H54 (cell line): ENCODE data around the gene RGS9BP.
"Not testable (repeated sequence)": the region's sequence is repeated elsewhere in the genome, so short reads cannot be mapped to it uniquely, and the experiment has no call there.

Source experiments
- DNase-seq: peaks from one replicate; pipeline ENCODE4 v3.0.0; 2011; ENCODE audit warnings: low spot score, mixed read lengths; ENCODE audit not compliant: insufficient read length
- FAIRE-seq: peaks from 3 replicates; lab custom pipeline; 2011; peaks lifted over from hg19 to GRCh38; lab: Jason Lieb, UNC
- POLR2A ChIP-seq: IDR thresholded peaks from 2 replicates; pipeline ENCODE4 v1.6.1; 2011; ENCODE audit warnings: low read depth, mild to moderate bottlenecking, low read length

RGS9BP gene

DNA sequence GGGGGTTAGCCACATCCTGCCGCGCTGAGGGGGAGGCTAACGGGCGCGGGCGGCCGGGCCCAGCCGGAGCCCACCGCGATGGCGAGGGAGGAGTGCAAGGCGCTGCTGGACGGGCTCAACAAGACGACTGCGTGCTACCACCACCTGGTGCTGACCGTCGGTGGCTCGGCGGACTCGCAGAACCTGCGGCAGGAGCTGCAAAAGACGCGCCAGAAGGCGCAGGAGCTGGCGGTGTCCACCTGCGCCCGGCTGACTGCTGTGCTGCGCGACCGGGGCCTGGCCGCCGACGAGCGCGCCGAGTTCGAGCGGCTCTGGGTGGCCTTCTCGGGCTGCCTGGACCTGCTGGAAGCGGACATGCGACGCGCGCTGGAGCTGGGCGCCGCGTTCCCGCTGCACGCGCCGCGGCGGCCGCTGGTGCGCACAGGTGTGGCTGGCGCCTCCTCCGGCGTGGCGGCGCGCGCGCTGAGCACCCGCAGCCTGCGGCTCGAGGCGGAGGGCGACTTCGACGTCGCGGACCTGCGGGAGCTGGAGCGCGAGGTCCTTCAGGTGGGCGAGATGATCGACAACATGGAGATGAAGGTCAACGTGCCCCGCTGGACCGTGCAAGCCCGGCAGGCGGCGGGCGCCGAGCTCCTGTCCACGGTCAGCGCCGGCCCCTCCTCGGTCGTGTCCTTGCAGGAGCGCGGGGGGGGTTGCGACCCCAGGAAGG, 692 bp downstream of the RGS9BP start:
- TF ChIP-seq POLR2A: no peak
- FAIRE-seq (no peak), DNase-seq (no peak)

DNA sequence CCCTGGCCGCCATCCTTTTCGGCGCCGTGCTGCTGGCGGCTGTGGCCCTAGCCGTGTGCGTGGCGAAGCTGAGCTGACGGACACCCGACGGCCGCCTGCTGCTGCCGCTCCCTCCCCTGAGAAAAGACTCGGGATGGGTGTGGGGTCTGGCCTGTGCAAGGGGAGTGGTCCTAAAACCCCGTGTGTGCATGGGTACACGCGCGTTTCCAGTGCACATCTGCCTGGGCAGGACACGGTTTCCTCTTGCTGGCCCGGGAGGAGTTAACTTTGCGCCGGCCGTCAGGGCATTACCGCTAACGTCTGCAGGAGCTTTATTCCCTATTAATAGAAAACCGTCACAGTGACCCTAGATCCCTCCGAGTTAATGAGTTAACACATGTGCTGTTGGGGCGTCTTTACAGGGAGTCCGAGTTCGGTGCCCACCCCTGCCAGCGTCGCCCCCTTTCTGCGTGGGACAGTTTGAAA, 1.3 kb downstream of the RGS9BP start:
- TF ChIP-seq POLR2A: no peak
- FAIRE-seq (no peak), DNase-seq (no peak)

DNA sequence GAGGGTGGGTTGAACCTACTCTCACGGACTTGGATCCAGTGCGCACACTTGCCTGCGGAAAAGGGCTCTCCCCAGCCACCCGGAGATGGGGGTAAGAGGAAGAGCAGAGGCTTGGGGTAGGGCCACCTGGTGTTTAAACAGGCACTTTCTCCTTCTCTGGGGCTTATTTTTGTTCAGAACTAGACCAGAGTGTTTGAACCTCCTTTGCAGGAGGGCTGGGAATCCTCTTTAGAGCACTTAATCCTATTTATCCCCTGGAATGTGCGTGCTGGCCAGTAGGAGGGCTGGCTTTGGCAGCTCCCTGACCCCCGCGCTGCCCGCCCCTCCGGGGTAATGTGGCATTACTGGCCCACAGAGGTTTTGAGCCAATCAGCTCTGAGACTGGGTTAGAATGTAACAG, 2.0 kb downstream of the RGS9BP start:
- DNase-seq (no peak), FAIRE-seq (no peak)
- TF ChIP-seq POLR2A: no peak

- FAIRE-seq (no peak), DNase-seq (no peak)
- no peak for TF ChIP-seq POLR2A
These were observed 5.3 kb downstream of the RGS9BP start for GRCh38 chr19:32680986-32681385.

DNA sequence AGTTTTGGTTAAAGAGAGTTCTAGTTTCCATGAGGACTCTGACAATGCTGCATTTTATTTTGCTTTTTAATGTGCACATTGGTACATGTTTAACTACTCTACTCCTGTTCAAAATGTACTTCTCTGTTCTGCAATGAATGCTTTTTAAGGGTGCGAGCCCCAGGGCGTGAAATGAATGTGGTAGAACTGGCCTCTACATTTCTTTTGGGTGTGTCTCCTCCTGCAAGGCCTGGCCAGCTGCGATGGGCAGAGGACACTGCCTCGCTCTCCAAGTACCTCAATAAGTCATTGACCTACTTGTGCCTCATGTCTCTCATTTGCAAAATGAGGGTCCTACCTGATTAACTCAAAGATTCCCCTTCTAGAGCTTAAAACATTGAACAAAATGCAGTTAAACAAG, 6.7 kb downstream of the RGS9BP start:
- FAIRE-seq (no peak), DNase-seq (no peak)

GRCh38 chr19:32686847-32687475, 11.3 kb downstream of the RGS9BP start:
- no peak for FAIRE-seq
- TF ChIP-seq POLR2A: no peak
- no peak for DNase-seq

More for the DNA sequence above, 6.7 kb downstream of the RGS9BP start:
- TF ChIP-seq POLR2A: no peak

GRCh38 chr19:32687681-32688080, 12.0 kb downstream of the RGS9BP start:
- FAIRE-seq: no peak
- DNase-seq: no peak
- no peak for TF ChIP-seq POLR2A

DNA sequence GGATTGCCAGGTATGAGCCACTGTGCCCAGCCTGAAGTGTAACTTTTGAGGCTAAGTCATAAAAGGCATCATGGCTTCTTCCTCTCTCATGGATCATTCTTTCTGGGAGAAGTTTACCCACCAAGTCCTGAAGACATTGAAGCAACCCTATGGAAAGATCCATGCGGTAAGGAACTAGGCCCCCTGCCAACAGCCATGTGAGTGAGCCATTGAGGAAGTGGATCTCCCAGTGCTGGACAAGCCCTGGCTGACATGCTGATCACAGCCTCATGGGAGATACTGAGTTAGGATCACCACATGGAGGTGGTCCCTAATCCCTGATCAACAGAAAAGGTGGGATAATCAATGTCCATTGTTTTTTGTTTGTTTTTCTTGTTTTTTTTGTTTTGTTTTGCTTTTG, 12.7 kb downstream of the RGS9BP start:
- FAIRE-seq: no peak
- no peak for TF ChIP-seq POLR2A
- DNase-seq: no peak

- FAIRE-seq (no peak), DNase-seq (peak; percentile 98)
- peak; percentile 96 for TF ChIP-seq POLR2A
These were observed 15.8 kb downstream of the RGS9BP start, which contains the start of gene NUDT19 for GRCh38 chr19:32691291-32691951. TSS of gene NUDT19 (plus strand) at chr19:32691821. CDS start at chr19:32691961, 140 bp downstream.

DNA sequence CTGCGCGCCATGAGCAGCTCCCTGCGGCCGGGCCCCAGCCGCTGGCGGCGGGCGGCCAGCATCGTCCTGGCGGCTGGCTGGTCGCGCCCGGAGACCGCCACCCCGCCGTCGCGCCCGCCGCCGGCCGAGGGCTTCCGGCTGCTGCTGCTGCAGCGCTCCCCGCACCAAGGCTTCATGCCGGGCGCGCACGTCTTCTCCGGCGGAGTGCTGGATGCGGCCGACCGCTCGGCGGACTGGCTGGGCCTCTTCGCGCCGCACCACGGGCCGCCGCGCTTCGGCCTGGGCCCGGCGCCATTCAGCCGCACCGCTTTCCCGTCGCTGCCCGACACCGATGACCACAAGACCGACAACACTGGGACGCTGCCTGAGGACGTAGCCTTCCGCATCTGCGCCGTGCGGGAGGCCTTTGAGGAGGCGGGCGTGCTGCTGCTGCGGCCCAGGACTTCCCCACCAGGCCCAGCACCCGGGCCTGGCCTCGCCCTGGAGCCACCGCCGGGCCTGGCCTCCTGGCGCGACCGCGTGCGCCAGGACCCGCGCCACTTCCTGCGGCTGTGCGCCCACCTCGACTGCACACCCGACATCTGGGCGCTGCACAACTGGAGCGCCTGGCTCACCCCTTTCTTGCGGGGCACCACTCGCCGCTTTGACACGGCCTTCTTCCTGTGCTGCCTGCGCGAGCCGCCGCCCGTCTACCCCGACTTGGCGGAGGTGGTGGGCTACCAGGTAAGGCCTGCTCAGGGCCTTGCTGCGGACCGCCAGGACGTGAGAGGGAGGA, 16.5 kb downstream of the RGS9BP start:
- peak; percentile 46 for DNase-seq
- FAIRE-seq: no peak
- TF ChIP-seq POLR2A: no peak

- no peak for FAIRE-seq
- no peak for TF ChIP-seq POLR2A
- DNase-seq: no peak
These were observed 17.0 kb downstream of the RGS9BP start for GRCh38 chr19:32692727-32693061.

DNA sequence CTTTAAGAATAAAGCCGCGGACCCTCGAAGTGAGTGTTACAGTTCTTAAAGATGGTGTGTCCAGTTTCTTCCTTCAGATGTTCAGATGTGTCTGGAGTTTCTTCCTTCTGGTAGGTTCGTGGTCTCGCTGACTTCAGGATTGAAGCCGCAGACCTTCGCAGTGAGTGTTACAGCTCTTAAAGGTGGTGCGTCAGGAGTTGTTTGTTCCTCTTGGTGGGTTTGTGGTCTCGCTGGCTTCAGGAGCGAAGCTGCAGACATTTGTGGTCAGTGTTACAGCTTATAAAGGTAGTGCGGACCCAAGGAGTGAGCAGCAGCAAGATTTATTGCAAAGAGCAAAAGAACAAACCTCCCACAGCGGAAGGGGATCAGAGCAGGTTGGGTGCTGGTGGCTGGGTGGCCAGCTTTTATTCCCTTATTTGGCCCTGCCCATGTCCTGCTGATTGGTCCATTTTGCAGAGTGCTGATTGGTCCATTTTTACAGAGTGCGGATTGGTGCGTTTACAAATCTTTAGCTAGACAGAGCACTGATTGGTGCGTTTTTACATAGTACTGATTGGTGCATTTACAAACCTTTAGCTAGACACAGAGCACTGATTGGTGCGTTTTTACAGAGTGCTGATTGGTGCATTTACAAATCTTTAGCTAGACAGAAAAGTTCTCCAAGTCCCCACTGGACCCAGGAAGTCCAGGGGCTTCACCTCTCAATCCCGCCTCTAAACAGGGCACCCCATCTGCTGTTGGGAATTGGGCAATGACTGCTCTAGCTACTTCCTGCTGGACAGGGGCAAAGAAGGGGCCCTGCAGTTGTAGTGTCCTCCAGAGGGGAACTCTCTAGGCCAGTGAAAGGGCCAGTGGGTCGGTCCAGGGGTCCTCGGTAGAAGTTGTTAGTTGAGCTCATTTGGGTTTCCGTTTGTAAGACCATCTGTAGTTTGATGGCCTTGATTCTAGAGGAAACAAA, 17.8 kb downstream of the RGS9BP start:
- DNase-seq, FAIRE-seq: not testable (repeated sequence)

- DNase-seq, FAIRE-seq: not testable (repeated sequence)
These were observed 18.7 kb downstream of the RGS9BP start for GRCh38 chr19:32694316-32694715.

DNA sequence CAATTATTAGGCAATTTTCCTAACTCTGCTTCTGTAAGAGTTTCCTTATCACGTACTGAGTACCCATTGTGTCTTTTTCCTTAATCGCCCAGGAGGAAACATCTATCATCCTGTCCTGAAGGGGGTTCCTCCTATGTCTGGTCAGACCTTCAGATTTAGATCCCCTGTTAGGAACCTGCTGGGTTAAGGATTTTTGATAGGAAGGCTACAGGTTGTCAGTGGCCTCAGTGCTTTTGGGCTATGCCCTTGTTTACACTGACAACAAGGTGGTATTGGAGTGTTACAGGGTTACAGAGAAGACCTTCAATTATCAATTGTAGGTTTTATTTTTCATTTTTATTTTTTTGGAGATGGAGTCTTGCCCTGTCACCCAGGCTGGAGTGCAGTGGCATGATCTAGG, 19.2 kb downstream of the RGS9BP start:
- not testable (repeated sequence) for FAIRE-seq, DNase-seq

DNA sequence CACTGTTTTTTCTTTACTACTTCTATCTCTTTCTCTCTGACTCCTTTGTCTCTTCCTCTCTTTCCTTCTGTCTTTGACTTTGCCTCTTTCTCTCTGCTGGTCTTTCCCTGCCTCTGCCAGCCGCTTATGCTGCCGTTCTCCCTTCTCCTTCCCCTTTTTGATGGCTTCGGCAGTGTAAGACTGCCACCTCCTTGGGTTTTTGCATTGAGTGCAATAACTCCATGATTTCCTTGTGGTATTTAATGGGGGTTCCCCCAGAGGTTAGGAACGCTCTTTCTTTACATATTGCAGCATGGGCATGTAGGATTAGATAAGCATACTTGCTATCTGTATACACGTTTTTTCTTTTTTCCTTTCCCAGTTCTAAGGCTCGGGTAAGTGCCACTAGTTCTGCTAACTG, 19.9 kb downstream of the RGS9BP start:
- FAIRE-seq, DNase-seq: not testable (repeated sequence)

DNA sequence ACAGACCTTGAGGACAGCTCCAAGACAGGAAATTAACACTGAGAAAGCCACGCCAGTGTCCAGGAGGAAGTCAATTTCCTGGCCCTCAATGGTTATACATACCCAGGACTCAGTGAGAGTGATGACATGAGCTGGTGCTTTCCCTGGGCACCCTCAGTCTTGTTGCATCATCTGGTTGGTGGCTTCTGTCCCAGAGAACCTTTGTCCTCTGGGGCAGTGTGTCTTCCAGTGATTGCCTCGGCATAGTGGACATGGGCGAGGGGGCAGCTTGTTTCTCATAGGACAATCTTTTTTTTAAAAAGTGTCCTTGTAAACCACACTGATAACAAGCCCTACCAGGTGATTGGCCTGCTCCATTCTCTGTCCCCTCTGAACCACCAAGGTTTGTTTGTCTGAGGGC, 21.1 kb downstream of the RGS9BP start:
- DNase-seq, FAIRE-seq: not testable (repeated sequence)

- not testable (repeated sequence) for DNase-seq
These were observed 24.5 kb downstream of the RGS9BP start for GRCh38 chr19:32700129-32700528.

More at GRCh38 chr19:32700129-32700528, 24.5 kb downstream of the RGS9BP start:
- FAIRE-seq: not testable (repeated sequence)
